HG02885 (cell line): Measurements from ENCODE around the gene ZC2HC1C.

ENCODE experiments used
- ATAC-seq: cut with Tn5 transposase; IDR thresholded peaks from one replicate; pipeline ENCODE4 v1.9.1; 2021; ENCODE audit warnings: mild to moderate bottlenecking; ENCODE audit not compliant: unreplicated experiment, poor library complexity

The ZC2HC1C gene

DNA sequence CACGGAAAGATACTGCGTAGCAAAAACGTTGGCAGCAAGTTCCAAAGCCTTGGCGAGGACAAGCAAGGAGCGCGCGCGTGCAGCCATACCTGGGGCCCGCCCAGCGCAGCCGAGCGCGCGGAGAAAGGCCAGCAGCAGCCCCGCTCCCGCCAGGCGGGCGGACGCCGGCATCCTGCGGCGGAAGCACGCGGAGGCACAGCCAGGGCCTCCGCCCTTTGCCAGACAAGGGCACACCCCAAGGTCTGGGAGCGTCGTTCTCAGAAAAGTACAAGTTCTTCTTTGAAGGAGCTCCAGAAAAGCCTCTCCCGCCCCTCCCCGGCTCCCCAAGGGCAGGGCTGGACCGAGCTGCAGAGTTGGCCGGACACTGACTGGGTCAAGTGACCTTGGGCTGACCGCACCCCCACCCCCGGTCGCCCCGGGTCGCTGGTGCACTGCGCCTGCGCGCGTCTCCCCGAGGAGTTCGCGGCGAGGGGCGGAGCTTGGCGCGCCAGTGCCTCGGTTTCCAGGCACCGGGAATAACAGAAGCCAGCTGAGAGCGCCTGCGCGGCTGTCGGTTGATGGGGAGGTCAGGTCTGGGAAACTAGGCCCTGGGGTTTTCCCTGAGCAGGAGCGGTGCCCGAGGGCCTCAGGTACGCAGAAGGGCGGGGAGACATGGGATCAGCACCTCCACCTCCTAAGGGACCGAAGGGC is at the start of gene ZC2HC1C:
Gene ZC2HC1C (plus strand): TSS at position 521 of the 690 bp plus-strand sequence. CDS start 933 bp downstream, outside the sequence.
- ATAC-seq: peak; percentile 86

GRCh38 chr14:75022655-75023054 is 46.8 kb upstream of the ZC2HC1C start:
- no peak for ATAC-seq

- ATAC-seq: no peak
Measured at GRCh38 chr14:75023108-75023507, 46.3 kb upstream of the ZC2HC1C start.

- ATAC-seq: no peak
Measured at GRCh38 chr14:75025082-75025481, 44.4 kb upstream of the ZC2HC1C start.

GRCh38 chr14:75025876-75026275 is 43.6 kb upstream of the ZC2HC1C start:
- ATAC-seq: no peak

- no peak for ATAC-seq
Measured at GRCh38 chr14:75030147-75030546, 39.3 kb upstream of the ZC2HC1C start.

DNA sequence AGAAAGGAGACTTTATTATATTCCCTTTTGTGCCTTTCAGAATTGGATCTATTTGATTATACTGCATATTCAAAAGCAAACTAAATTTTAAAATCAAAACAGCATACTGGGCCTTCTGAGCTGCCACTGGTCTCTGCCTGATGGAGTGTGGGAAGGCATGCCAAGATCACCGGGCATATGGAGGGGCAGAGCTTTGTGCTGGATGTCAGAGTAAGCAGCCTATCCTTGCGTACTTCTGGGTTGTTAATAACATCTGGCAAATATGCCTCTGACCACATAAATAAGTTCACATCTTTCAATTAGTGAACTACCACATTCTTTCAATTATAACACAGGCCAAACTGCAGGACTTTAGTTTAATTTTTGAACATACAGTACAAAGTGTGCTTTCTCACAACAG is 36.5 kb upstream of the ZC2HC1C start:
- no peak for ATAC-seq

GRCh38 chr14:75040507-75040906 is 28.9 kb upstream of the ZC2HC1C start:
- ATAC-seq: no peak

DNA sequence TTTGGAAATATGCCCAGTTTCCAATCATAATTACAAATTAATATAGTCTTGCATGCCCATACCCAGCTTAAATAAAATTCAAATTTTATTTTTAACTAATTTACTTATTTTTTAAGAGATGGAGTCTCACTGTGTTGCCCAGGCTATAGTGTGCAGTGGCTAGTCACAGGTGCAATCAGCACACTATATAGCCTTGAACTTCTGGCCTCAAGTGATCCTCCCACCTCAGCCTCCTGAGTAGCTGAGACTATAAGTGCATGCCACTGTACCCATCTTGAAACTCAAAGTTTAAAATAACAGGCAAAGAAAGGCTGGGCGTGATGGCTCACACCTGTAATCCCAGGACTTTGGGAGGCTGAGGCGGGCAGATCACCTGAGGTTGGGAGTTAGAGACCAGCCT is 28.5 kb upstream of the ZC2HC1C start:
- no peak for ATAC-seq

GRCh38 chr14:75041613-75042012 is 27.8 kb upstream of the ZC2HC1C start:
- ATAC-seq: no peak

GRCh38 chr14:75042035-75042434 is 27.4 kb upstream of the ZC2HC1C start:
- ATAC-seq: no peak

- ATAC-seq: no peak
Measured at GRCh38 chr14:75044322-75044721, 25.1 kb upstream of the ZC2HC1C start.

- no peak for ATAC-seq
Measured at GRCh38 chr14:75044752-75045151, 24.7 kb upstream of the ZC2HC1C start.

DNA sequence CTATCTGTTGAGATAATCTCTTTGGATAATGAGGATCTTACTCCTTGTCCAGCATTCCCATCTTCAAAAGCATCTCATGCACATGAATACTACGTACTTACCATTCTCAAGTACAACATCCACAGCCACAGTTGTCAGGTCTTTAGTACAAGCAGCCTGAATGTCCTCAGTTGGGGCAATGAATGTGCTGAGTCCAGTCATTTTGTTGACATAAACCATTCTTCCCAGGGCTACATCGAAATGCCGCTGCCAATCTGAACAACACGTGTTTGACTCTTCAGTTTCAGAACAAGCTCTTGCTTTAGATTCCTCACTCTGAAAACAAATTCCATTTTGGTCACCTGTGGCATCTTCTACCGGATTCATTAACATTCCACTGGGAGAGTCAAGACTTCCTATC is 23.2 kb upstream of the ZC2HC1C start:
- ATAC-seq: no peak

- no peak for ATAC-seq
Measured at GRCh38 chr14:75046899-75047298, 22.5 kb upstream of the ZC2HC1C start.

DNA sequence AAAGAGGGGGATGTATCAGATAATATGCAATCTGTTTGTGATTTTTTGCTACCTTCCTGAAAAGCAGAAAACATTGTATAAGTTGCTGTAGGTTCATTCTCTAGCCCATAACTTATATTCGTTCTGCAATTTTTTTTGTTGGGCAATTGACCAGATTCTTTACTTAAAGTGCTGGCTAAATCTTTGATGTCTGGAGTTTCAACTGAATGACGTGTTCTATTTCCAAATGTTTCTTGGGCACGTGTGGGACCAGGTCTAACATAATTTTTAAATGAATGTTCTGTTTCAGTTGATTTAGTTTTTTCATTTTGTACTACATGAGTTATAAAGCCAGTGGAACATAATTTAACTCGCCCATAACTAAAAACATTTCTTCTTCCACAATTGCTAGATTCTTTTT is 21.9 kb upstream of the ZC2HC1C start:
- ATAC-seq: no peak

GRCh38 chr14:75048101-75048500 is 21.3 kb upstream of the ZC2HC1C start:
- no peak for ATAC-seq

DNA sequence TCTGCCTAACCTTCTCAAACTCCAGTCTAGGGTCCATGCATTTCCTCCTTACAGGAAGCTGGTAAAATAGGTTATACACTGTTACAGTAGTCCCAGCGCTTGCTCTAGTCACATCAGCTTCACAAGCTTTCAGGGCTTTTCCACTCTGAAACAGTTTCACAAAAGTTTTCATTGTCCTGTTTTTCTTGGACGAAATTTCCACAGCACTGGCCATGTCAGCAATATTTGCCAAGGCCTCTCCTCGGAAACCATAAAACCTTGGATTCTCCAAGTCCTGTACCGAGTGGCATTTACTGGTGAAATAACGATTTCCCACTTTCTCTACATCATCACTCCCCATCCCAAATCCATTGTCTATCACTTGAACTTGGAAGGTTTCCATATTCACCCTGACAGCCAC is 20.3 kb upstream of the ZC2HC1C start:
- no peak for ATAC-seq

GRCh38 chr14:75049731-75050201 is 19.7 kb upstream of the ZC2HC1C start:
- ATAC-seq: no peak

DNA sequence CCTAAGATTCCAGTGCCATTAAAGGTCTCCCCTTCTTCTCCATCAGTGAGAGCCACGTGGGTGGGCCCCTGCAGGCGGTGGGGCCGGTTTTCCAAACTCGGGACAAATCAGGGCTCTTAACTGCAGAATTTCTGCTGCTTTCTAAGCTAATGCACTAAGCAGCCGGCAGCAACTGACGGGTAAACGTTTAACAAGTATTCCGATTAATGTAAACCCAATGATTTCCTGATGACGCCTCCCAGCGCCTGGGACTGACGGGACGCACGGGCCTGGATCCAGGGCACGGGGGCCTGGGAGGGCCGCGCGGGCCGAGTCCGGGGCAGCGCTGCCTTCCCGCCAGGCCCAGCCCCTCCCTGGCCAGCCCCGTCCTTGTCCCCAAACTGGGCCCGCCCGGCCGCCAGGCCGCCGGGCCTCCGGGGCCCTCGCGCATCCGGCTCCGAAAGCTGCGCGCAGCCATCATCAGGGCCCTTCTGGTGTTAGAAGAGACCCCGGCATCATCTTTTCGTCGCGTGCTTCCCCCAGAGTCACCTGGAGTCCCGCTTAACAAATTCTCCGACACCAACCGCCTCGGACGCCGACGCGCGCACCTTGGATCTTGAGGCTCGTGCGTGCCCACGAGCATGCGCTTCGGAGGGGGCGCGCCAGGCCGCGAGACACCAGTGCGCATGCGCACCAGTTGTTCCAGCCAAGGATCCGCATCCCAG is 18.4 kb upstream of the ZC2HC1C start, which contains the start of gene MLH3:
Gene MLH3 (minus strand): TSS at position 616 of the 704 bp plus-strand sequence. CDS start 1,812 bp downstream, outside the sequence.
- ATAC-seq: peak; percentile 75

DNA sequence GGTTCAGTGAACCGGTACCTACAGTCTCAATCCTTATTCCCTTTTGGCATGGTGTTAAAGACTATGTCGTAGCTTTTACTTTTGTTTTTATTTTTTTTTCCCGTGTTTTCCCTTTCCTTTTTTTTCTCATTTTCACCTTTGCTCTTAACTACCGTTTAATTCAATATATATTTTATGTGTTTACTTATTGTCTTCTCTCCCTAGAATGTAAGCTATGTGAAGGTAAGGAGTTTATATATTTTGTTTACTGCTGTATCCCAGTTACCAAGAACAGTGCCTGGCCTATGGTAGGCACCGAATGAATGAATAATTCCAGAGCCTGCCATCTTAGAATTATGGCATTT is 17.9 kb upstream of the ZC2HC1C start:
- ATAC-seq: no peak
